HepG2 (cell line): ENCODE data around the gene ETV3L. TPM values are rescaled to one million over a fixed set of nuclear protein-coding genes. Genes with fewer than 3 reads are reported as not detected.
A peak's percentile ranks its signal among the peaks of the same experiment; 100 is the strongest.

Experiments
- ELF3 ChIP-seq: IDR thresholded peaks from 2 replicates; pipeline ENCODE4 v1.6.1; 2016; ENCODE audit warnings: missing genetic modification reagents, missing compliant biosample characterization
- MEIS2 ChIP-seq: sonication (generic); formaldehyde crosslinking; IDR thresholded peaks from 2 replicates; pipeline ENCODE4 v1.9.0; 2021; ENCODE audit warnings: mild to moderate bottlenecking, missing genetic modification reagents
- POGZ ChIP-seq: sonication (generic); formaldehyde crosslinking; IDR thresholded peaks from 2 replicates; pipeline ENCODE4 v1.4.0; 2020; ENCODE audit warnings: mild to moderate bottlenecking, missing genetic modification reagents
- ZFAT ChIP-seq: sonication (generic); formaldehyde crosslinking; conservative IDR thresholded peaks from 2 replicates; pipeline ENCODE4 v1.8.1; 2023; ENCODE audit warnings: missing genetic modification reagents, inconsistent platforms
- ZNF225 ChIP-seq: sonication (generic); formaldehyde crosslinking; IDR thresholded peaks from 2 replicates; pipeline ENCODE4 v1.4.0; 2020; ENCODE audit warnings: mild to moderate bottlenecking, missing genetic modification reagents
- polyA plus RNA-seq, 8 experiments: library from polyadenylated mRNA; depleted of rRNA in 3 of 8; stranded (reverse) in 7 of 8; unstranded in 1 of 8; fragments of >200 nt; fragmentation: Illumina TruSeq in 4 of 8; extraction: Trizol in 4 of 8; gene quantifications; 2 replicates each; pipeline versions ENCODE4 v1.2.1 to v1.2.3, GENCODE V29; 2011 to 2016; ENCODE audit warnings: low read depth in 4 of 8, missing spikeins in 1 of 8, mixed read lengths in 1 of 8; ENCODE audit not compliant: insufficient read depth in 1 of 8
- total RNA-seq, 5 experiments: library from RNA; depleted of rRNA; stranded (reverse); fragments of >200 nt; fragmentation: Illumina TruSeq; extraction: Trizol; gene quantifications; 2 replicates each; pipeline ENCODE4 v1.2.3, GENCODE V29; 2016; ENCODE audit warnings: low read depth in 1 of 5
- TF ChIP-seq, protein P1 (sequence below): sonication (generic); formaldehyde crosslinking; IDR thresholded peaks from 2 replicates; pipeline ENCODE4 v1.5.0; 2020; ENCODE audit warnings: missing genetic modification reagents
- TF ChIP-seq, protein P2 (sequence below): sonication (generic); formaldehyde crosslinking; IDR thresholded peaks from 2 replicates; pipeline ENCODE4 v1.4.0; 2020; ENCODE audit warnings: missing genetic modification reagents
- TF ChIP-seq, protein P3 (sequence below): sonication (generic); formaldehyde crosslinking; IDR thresholded peaks from 2 replicates; pipeline ENCODE4 v1.4.0; 2020; ENCODE audit warnings: missing genetic modification reagents, mild to moderate bottlenecking, borderline replicate concordance
- TF ChIP-seq, protein P4 (sequence below): fragments of 450-650 bp; IDR thresholded peaks from 2 replicates; pipeline ENCODE4 v1.6.1; 2016
- TF ChIP-seq, protein P5 (sequence below): sonication (generic); formaldehyde crosslinking; IDR thresholded peaks from 2 replicates; pipeline ENCODE4 v1.5.0; 2020; ENCODE audit warnings: missing genetic modification reagents

ETV3L gene
- total and polyA plus RNA-seq, 2 of the 13 experiments (the other 11 are each of a cell fraction or from before 2014, with no cell fraction given), result not detected

DNA sequence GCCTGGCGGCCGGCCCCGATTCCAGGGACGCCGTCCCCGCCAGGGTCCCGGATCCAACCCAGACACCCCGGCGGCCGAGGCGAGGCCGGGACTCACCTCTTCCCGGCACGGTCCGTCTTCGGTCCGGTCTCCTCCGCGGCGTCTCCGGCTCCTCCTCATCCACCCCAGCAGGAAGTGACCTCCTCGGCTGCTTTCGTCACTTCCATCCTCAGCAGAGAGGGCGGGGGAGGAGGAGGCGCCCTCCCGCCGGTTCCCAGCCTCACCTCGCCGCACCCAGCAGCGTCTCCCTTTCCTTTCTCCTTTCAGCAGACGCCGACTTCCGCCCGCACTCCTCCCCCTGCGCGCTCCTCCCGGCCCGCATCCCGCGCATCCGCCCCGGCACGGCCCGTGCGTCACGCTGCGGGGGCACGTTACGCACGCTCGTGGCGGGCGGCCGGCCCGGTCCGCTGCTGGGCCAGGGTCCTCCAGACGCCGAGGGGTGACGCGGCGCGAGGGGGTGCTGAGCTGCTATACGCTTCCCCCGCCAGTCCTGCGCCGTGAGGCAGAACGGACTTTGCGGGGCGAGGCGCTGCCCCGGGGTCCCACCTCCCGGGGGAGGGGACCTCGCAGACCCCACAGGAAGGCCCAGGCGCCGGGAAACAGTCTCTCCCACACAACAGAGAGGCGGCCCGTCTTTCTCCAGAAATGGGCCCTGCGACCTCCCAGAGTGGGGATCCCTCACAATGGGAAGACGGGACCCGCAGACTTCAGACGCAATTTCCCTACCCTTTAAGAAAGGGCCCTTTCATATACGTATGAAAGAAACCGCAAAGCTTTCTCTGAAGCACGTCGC is 38.8 kb upstream of the ETV3L start, which contains the start of gene ETV3 (continued):
- TF ChIP-seq, protein P1, sequence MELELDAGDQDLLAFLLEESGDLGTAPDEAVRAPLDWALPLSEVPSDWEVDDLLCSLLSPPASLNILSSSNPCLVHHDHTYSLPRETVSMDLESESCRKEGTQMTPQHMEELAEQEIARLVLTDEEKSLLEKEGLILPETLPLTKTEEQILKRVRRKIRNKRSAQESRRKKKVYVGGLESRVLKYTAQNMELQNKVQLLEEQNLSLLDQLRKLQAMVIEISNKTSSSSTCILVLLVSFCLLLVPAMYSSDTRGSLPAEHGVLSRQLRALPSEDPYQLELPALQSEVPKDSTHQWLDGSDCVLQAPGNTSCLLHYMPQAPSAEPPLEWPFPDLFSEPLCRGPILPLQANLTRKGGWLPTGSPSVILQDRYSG (CRISPR knock-in tag), result no peak
- TF ChIP-seq, protein P2, sequence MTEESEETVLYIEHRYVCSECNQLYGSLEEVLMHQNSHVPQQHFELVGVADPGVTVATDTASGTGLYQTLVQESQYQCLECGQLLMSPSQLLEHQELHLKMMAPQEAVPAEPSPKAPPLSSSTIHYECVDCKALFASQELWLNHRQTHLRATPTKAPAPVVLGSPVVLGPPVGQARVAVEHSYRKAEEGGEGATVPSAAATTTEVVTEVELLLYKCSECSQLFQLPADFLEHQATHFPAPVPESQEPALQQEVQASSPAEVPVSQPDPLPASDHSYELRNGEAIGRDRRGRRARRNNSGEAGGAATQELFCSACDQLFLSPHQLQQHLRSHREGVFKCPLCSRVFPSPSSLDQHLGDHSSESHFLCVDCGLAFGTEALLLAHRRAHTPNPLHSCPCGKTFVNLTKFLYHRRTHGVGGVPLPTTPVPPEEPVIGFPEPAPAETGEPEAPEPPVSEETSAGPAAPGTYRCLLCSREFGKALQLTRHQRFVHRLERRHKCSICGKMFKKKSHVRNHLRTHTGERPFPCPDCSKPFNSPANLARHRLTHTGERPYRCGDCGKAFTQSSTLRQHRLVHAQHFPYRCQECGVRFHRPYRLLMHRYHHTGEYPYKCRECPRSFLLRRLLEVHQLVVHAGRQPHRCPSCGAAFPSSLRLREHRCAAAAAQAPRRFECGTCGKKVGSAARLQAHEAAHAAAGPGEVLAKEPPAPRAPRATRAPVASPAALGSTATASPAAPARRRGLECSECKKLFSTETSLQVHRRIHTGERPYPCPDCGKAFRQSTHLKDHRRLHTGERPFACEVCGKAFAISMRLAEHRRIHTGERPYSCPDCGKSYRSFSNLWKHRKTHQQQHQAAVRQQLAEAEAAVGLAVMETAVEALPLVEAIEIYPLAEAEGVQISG (CRISPR knock-in tag), result peak; percentile 84
- TF ChIP-seq ZFAT (no peak), ZNF225 (CRISPR knock-in tag) (peak; percentile 37; the same call in 1 of the 2 replicates), POGZ (CRISPR knock-in tag) (peak; percentile 70), ELF3 (CRISPR knock-in tag) (peak; percentile 62; the same call in 1 of the 2 replicates), MEIS2 (CRISPR knock-in tag) (peak; percentile 54; the same call in 1 of the 2 replicates)
- TF ChIP-seq, protein P3, sequence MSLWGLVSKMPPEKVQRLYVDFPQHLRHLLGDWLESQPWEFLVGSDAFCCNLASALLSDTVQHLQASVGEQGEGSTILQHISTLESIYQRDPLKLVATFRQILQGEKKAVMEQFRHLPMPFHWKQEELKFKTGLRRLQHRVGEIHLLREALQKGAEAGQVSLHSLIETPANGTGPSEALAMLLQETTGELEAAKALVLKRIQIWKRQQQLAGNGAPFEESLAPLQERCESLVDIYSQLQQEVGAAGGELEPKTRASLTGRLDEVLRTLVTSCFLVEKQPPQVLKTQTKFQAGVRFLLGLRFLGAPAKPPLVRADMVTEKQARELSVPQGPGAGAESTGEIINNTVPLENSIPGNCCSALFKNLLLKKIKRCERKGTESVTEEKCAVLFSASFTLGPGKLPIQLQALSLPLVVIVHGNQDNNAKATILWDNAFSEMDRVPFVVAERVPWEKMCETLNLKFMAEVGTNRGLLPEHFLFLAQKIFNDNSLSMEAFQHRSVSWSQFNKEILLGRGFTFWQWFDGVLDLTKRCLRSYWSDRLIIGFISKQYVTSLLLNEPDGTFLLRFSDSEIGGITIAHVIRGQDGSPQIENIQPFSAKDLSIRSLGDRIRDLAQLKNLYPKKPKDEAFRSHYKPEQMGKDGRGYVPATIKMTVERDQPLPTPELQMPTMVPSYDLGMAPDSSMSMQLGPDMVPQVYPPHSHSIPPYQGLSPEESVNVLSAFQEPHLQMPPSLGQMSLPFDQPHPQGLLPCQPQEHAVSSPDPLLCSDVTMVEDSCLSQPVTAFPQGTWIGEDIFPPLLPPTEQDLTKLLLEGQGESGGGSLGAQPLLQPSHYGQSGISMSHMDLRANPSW (CRISPR knock-in tag), result no peak
- TF ChIP-seq, protein P4, sequence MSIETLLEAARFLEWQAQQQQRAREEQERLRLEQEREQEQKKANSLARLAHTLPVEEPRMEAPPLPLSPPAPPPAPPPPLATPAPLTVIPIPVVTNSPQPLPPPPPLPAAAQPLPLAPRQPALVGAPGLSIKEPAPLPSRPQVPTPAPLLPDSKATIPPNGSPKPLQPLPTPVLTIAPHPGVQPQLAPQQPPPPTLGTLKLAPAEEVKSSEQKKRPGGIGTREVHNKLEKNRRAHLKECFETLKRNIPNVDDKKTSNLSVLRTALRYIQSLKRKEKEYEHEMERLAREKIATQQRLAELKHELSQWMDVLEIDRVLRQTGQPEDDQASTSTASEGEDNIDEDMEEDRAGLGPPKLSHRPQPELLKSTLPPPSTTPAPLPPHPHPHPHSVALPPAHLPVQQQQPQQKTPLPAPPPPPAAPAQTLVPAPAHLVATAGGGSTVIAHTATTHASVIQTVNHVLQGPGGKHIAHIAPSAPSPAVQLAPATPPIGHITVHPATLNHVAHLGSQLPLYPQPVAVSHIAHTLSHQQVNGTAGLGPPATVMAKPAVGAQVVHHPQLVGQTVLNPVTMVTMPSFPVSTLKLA, result no peak
- TF ChIP-seq, protein P5, sequence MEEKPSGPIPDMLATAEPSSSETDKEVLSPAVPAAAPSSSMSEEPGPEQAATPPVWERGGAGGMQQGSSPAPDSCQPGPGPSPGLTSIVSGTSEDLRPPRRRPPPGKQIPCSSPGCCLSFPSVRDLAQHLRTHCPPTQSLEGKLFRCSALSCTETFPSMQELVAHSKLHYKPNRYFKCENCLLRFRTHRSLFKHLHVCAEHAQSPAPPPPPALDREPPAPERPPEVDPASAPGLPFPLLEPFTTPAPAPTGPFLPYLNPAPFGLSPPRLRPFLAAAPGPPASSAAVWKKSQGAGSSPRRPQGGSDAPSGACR (CRISPR knock-in tag), result peak; percentile 17; the same call in 1 of the 2 replicates
